Bronchial epithelial cell (primary cell): Measurements from ENCODE around the gene RARA. TPM values are rescaled to one million over a fixed set of nuclear protein-coding genes. Genes with fewer than 3 reads are reported as not detected.
"Not testable (repeated sequence)": the region's sequence is repeated elsewhere in the genome, so short reads cannot be mapped to it uniquely, and the experiment has no call there.

Source experiments
- DNase-seq: peaks from one replicate; pipeline ENCODE4 v3.0.0-alpha.2; 2010; ENCODE audit warnings: low read depth
- FAIRE-seq: peaks from 2 replicates; lab custom pipeline; 2011; peaks lifted over from hg19 to GRCh38; lab: Jason Lieb, UNC
- H3K27me3 ChIP-seq: 2 replicates; pipeline ENCODE4 v1.5.1; 2011; ENCODE audit warnings: low read length; ENCODE audit not compliant: control insufficient read depth, insufficient read depth
- H3K36me3 ChIP-seq: 2 replicates; pipeline ENCODE4 v1.5.1; 2011; ENCODE audit warnings: low read length; ENCODE audit not compliant: control insufficient read depth, insufficient read depth
- H3K4me3 ChIP-seq: 2 replicates; pipeline ENCODE4 v1.5.1; 2011; ENCODE audit warnings: mild to moderate bottlenecking, low read depth, low read length, control low read depth
- CTCF ChIP-seq: IDR thresholded peaks from 2 replicates; pipeline ENCODE4 v1.5.1; 2011; ENCODE audit warnings: mild to moderate bottlenecking, moderate library complexity, low read length, control low read depth, inconsistent platforms; ENCODE audit not compliant: insufficient read depth, severe bottlenecking
- total RNA-seq: library from RNA; depleted of rRNA; stranded (reverse); fragments of >200 nt; gene quantifications from 2 replicates; pipeline ENCODE4 v1.2.1, GENCODE V29; 2014

The RARA gene
- total RNA-seq, 1 donor from 2014 or later, result 1.3 TPM

- DNase-seq (no peak), FAIRE-seq (no peak)
- TF ChIP-seq CTCF, result no peak
Observed at GRCh38 chr17:40372031-40372430, 63.1 kb downstream of the RARA start.

GRCh38 chr17:40372644-40373043 is 63.7 kb downstream of the RARA start:
- DNase-seq, FAIRE-seq, H3K27me3 ChIP-seq, H3K4me3 ChIP-seq, H3K36me3 ChIP-seq: not testable (repeated sequence)

More at GRCh38 chr17:40372031-40372430, 63.1 kb downstream of the RARA start:
- Histone ChIP-seq H3K4me3 (no peak overlapping the region), H3K36me3 (no peaks in the 10 kb centered on the region), H3K27me3 (no peaks in the 10 kb centered on the region)

- H3K36me3 ChIP-seq, result no peaks in the 10 kb centered on the region
- FAIRE-seq (no peak), DNase-seq (peak; percentile 91)
- no peak overlapping the region for H3K4me3 ChIP-seq
- no peaks in the 10 kb centered on the region for H3K27me3 ChIP-seq
- no peak for TF ChIP-seq CTCF
Observed at GRCh38 chr17:40373324-40373723, 64.3 kb downstream of the RARA start.

- Histone ChIP-seq H3K4me3 (no peak overlapping the region), H3K36me3 (no peaks in the 10 kb centered on the region), H3K27me3 (no peaks in the 10 kb centered on the region)
- no peak for TF ChIP-seq CTCF
- FAIRE-seq (no peak), DNase-seq (no peak)
Observed at GRCh38 chr17:40373999-40374398, 65.0 kb downstream of the RARA start.

GRCh38 chr17:40374821-40375498 is 66.0 kb downstream of the RARA start:
- FAIRE-seq (no peak), DNase-seq (no peak)
- no peak for TF ChIP-seq CTCF
- Histone ChIP-seq H3K27me3 (no peaks in the 10 kb centered on the region), H3K36me3 (no peaks in the 10 kb centered on the region), H3K4me3 (no peak overlapping the region)

GRCh38 chr17:40375786-40376185 is 66.8 kb downstream of the RARA start:
- FAIRE-seq, H3K27me3 ChIP-seq, H3K36me3 ChIP-seq, DNase-seq, H3K4me3 ChIP-seq: not testable (repeated sequence)

- not testable (repeated sequence) for H3K27me3 ChIP-seq, DNase-seq, H3K4me3 ChIP-seq, H3K36me3 ChIP-seq, FAIRE-seq
Observed at GRCh38 chr17:40376541-40376940, 67.6 kb downstream of the RARA start.
